Measurements from ENCODE around the gene SLITRK1. TPM values are rescaled to one million over a fixed set of nuclear protein-coding genes. Genes with fewer than 3 reads are reported as not detected.

The SLITRK1 gene
- total RNA-seq, 2 donors from 2014 or later, result not detected

DNA sequence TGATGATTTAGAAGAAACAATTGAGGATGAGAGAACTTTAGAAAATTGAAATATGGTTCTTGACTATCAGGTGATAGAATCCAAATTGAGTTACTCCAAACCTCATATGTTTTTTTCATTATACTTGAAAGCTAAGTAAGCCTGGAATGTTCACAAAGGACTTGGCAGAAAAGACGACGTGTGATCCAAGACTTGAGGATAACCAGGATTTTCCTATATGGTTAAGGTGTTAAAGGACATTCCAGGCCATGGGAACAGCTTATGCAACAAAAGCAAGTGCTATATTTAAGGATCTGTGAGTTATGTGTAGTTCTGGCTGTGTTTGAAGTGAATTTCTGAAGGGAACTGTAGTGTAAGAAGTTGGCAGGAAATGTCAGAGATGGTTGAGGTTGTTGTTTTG, 52.5 kb downstream of the SLITRK1 start:
- no peak overlapping the region for H3K27ac ChIP-seq
- H3K9me3 ChIP-seq, result no peaks in the 10 kb centered on the region
- no peak for ATAC-seq (ENCODE audit: insufficient number of reproducible peaks, low FRiP score, low read depth)
- no peaks in the 10 kb centered on the region for H3K27me3 ChIP-seq (replicated peaks; ENCODE audit: insufficient read depth)
- TF ChIP-seq, protein P1, sequence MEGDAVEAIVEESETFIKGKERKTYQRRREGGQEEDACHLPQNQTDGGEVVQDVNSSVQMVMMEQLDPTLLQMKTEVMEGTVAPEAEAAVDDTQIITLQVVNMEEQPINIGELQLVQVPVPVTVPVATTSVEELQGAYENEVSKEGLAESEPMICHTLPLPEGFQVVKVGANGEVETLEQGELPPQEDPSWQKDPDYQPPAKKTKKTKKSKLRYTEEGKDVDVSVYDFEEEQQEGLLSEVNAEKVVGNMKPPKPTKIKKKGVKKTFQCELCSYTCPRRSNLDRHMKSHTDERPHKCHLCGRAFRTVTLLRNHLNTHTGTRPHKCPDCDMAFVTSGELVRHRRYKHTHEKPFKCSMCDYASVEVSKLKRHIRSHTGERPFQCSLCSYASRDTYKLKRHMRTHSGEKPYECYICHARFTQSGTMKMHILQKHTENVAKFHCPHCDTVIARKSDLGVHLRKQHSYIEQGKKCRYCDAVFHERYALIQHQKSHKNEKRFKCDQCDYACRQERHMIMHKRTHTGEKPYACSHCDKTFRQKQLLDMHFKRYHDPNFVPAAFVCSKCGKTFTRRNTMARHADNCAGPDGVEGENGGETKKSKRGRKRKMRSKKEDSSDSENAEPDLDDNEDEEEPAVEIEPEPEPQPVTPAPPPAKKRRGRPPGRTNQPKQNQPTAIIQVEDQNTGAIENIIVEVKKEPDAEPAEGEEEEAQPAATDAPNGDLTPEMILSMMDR (IDR thresholded peaks at IDR 0.05), result no peak
- no peak for DNase-seq (ENCODE audit: low spot score)
- no peaks in the 10 kb centered on the region for H3K4me1 ChIP-seq (ENCODE audit: control insufficient read depth in 1 of 2, low read depth in 2 of 2)
- no peak overlapping the region for H3K4me3 ChIP-seq
- H3K36me3 ChIP-seq, result no peaks in the 10 kb centered on the region

DNA sequence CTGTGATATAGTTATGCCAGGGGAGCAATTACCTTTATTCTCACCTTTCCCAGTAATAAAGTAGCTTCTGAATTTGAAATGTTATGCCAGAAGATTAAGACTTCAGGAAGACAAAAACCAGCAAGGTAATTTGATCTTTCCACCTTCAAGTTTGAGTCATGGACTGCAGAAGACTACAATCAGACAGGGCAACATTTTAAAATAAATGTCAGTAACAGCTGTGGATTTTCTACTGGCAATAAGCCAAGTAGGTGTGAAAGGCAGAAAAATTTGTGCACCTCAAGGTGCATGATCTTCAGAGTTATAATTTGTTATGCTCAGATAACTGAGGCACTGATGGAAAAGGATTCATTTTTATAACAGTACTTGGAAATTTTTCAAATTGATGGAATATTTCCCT, 54.9 kb downstream of the SLITRK1 start:
- DNase-seq (ENCODE audit: low spot score) (no peak), ATAC-seq (ENCODE audit: insufficient number of reproducible peaks, low FRiP score, low read depth) (no peak)
- no peaks in the 10 kb centered on the region for H3K4me1 ChIP-seq (ENCODE audit: control insufficient read depth in 1 of 2, low read depth in 2 of 2)
- no peaks in the 10 kb centered on the region for H3K27me3 ChIP-seq (replicated peaks; ENCODE audit: insufficient read depth)
- H3K27ac ChIP-seq, result no peak overlapping the region
- TF ChIP-seq, protein P1 (IDR thresholded peaks at IDR 0.05), result no peak
- no peaks in the 10 kb centered on the region for H3K36me3 ChIP-seq
- H3K4me3 ChIP-seq, result no peak overlapping the region
- no peaks in the 10 kb centered on the region for H3K9me3 ChIP-seq
